Measurements from ENCODE around the gene CEP112.

GRCh38 chr17:65920996-65921395 lies 270.9 kb downstream of the CEP112 start:
- TF ChIP-seq SP1 (IDR thresholded peaks at IDR 0.05; ENCODE audit: low read depth, low read length) = no peak
- TF ChIP-seq CTCF (IDR thresholded peaks at IDR 0.05; ENCODE audit: control extremely low read depth in 1 of 3, insufficient read depth in 1 of 3, low read depth in 1 of 3, low read length in 3 of 3) = no peak
- TF ChIP-seq POLR2A (IDR thresholded peaks at IDR 0.05; ENCODE audit: control extremely low read depth in 1 of 2, low read depth in 2 of 2, low read length in 2 of 2) = no peak
- no peak for TF ChIP-seq SIN3A (conservative IDR thresholded peaks at IDR 0.05 in 1 of 2, IDR thresholded peaks at IDR 0.05 in 1 of 2; ENCODE audit: low read depth in 1 of 2, low read length in 2 of 2)
- TF ChIP-seq MAX (IDR thresholded peaks at IDR 0.05) = no peak
- TF ChIP-seq CREB1 (IDR thresholded peaks at IDR 0.05) = no peak
- TF ChIP-seq CBX5 (IDR thresholded peaks at IDR 0.05; ENCODE audit: low read depth, low read length) = no peak
- no peak for TF ChIP-seq ZNF274 (IDR thresholded peaks at IDR 0.05; ENCODE audit: borderline replicate concordance, extremely low read depth, low read length)
- TF ChIP-seq RFX5 (IDR thresholded peaks at IDR 0.05; ENCODE audit: borderline replicate concordance, low read depth, low read length) = no peak
- TF ChIP-seq RAD21 (IDR thresholded peaks at IDR 0.05 in 1 of 2, conservative IDR thresholded peaks at IDR 0.05 in 1 of 2; ENCODE audit: low read depth in 2 of 2, low read length in 2 of 2) = no peak
- TF ChIP-seq E2F6 (IDR thresholded peaks at IDR 0.05) = no peak
- TF ChIP-seq TAF1 (IDR thresholded peaks at IDR 0.05; ENCODE audit: low read depth, low read length) = no peak
- no peak for TF ChIP-seq CBX8 (IDR thresholded peaks at IDR 0.05; ENCODE audit: borderline replicate concordance, low read depth, low read length)
- TF ChIP-seq CHD2 (IDR thresholded peaks at IDR 0.05; ENCODE audit: low read length) = no peak

Data from H1 (cell line).